Measurements from ENCODE around the gene CCNK. TPM values are rescaled to one million over a fixed set of nuclear protein-coding genes. Genes with fewer than 3 reads are reported as not detected.

The CCNK gene
- total and polyA plus RNA-seq, 2 of the 13 experiments (the other 11 are each of a cell fraction or from before 2014, with no cell fraction given): 4.9 to 9.7 TPM

DNA sequence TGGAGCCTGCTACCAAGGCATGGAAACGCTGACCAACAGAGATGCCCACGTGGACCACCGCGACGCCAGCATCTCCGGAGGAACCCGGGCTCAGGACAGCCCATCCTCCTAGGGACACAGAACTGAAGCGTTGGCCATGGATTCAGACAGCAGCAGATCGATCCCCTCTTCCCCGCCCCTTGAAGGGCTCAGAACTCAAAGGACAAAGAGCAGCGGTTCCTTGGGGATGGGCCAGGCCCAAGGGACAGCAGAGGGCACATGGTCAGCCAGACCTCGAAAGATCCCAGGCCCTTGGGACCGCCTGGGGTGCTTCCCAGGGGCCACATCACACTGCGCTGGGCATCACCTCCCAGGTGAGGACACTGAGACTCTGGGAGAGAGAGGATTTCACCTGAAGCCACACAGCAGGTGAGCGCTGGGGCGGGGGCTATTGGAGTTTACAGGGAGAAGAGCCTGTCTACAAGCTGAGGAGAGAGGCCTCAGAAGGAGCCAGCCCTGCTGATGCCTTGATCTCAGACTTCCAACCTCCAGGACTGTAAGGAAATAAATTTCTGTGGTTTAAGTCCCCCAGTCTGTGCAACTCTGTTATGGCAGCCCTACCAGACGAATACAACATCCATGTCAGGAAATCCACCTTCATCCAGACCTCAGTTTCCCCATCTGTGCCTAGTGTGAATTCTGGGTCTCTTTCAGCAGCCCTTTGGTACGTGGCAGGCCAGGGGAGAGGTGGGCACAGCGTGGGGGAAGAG, 49.4 kb downstream of the CCNK start:
- no peaks in the 10 kb centered on the region for H3K9me3 ChIP-seq (ENCODE audit: low read length)
- H4K20me1 ChIP-seq (ENCODE audit: insufficient read depth, low read length): peaks cover 16% of the 10 kb centered on the region; the same call in 1 of the 2 replicates
- TF ChIP-seq, protein P1, sequence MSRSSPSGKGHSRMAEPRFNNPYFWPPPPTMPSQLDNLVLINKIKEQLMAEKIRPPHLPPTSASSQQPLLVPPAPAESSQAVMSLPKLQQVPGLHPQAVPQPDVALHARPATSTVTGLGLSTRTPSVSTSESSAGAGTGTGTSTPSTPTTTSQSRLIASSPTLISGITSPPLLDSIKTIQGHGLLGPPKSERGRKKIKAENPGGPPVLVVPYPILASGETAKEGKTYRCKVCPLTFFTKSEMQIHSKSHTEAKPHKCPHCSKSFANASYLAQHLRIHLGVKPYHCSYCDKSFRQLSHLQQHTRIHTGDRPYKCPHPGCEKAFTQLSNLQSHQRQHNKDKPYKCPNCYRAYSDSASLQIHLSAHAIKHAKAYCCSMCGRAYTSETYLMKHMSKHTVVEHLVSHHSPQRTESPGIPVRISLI (CRISPR knock-in tag; IDR thresholded peaks at IDR 0.05; ENCODE audit: borderline replicate concordance): no peak
- TF ChIP-seq FIP1L1 (IDR thresholded peaks at IDR 0.05; ENCODE audit: borderline replicate concordance, insufficient read depth, low read depth, low read length) (no peak), HNRNPUL1 (IDR thresholded peaks at IDR 0.05; ENCODE audit: low read depth, low read length) (no peak)
- TF ChIP-seq, protein P2, sequence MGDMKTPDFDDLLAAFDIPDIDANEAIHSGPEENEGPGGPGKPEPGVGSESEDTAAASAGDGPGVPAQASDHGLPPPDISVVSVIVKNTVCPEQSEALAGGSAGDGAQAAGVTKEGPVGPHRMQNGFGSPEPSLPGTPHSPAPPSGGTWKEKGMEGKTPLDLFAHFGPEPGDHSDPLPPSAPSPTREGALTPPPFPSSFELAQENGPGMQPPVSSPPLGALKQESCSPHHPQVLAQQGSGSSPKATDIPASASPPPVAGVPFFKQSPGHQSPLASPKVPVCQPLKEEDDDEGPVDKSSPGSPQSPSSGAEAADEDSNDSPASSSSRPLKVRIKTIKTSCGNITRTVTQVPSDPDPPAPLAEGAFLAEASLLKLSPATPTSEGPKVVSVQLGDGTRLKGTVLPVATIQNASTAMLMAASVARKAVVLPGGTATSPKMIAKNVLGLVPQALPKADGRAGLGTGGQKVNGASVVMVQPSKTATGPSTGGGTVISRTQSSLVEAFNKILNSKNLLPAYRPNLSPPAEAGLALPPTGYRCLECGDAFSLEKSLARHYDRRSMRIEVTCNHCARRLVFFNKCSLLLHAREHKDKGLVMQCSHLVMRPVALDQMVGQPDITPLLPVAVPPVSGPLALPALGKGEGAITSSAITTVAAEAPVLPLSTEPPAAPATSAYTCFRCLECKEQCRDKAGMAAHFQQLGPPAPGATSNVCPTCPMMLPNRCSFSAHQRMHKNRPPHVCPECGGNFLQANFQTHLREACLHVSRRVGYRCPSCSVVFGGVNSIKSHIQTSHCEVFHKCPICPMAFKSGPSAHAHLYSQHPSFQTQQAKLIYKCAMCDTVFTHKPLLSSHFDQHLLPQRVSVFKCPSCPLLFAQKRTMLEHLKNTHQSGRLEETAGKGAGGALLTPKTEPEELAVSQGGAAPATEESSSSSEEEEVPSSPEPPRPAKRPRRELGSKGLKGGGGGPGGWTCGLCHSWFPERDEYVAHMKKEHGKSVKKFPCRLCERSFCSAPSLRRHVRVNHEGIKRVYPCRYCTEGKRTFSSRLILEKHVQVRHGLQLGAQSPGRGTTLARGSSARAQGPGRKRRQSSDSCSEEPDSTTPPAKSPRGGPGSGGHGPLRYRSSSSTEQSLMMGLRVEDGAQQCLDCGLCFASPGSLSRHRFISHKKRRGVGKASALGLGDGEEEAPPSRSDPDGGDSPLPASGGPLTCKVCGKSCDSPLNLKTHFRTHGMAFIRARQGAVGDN (CRISPR knock-in tag; IDR thresholded peaks at IDR 0.05): peak; percentile 18; the same call in 1 of the 2 replicates
- no peak overlapping the region for H3K27ac ChIP-seq (ENCODE audit: extremely low read length, insufficient read depth, low read length)
- CTCF ChIA-PET (ENCODE audit: low intra/inter-chr PET ratio, low total read pairs): no interaction called here
- H3K4me1 ChIP-seq (ENCODE audit: insufficient read depth, low read length): peaks cover 8% of the 10 kb centered on the region; the same call in 1 of the 2 replicates
- intact Hi-C loops (cut with micrococcal nuclease; ENCODE audit: unreplicated experiment): no loop called here
- H3K36me3 ChIP-seq (replicated peaks in 1 of 2; ENCODE audit: control insufficient read depth in 1 of 2, insufficient read depth in 2 of 2, low read length in 2 of 2): peaks cover 9 to 26% of the 10 kb centered on the region in 2 experiments; a peak in 4 of 5 replicates
- H3K27me3 ChIP-seq (ENCODE audit: control insufficient read depth in 1 of 2, insufficient read depth in 2 of 2, low read length in 2 of 2): no peaks in the 10 kb centered on the region
- FAIRE-seq (no peak), DNase-seq (ENCODE audit: low spot score) (no peak), ATAC-seq (no peak)
- POLR2A ChIA-PET: no interaction called here
- H3K79me2 ChIP-seq (ENCODE audit: insufficient read depth, low read length): peaks cover 13% of the 10 kb centered on the region
- H3K4me3 ChIP-seq (replicated peaks in 1 of 3; ENCODE audit: insufficient read depth in 1 of 3, low read depth in 2 of 3, low read length in 3 of 3): no peak overlapping the region
- WGBS (ENCODE audit: low lambda C conversion rate): 93% methylated on average over 8 of the region's 19 CpGs
- no peak overlapping the region for H2AFZ ChIP-seq (ENCODE audit: low read length)
- no peak overlapping the region for H3K4me2 ChIP-seq (ENCODE audit: low read depth, low read length)
- BruUV-seq (replicated peaks): no TSS peak
- in situ Hi-C loops (cut with HindIII; ENCODE audit: extremely low pct_ligation_motif_present, low pct_unique_long_range_greater_than_20kb): no loop called here
- H3K9ac ChIP-seq (ENCODE audit: insufficient read depth, low read depth, low read length): no peak overlapping the region

Measured in HepG2 (cell line).